Stomach (tissue), 4 donors: ENCODE data around the gene PLXDC1.

Experiments
- CTCF ChIP-seq, 7 experiments: fragments of 450-650 bp in 4 of 7; fragments of 200-600 bp in 3 of 7; sonication (generic) in 3 of 7; IDR thresholded peaks; one replicate each; pipeline ENCODE4 v1.5.1; 2016 to 2019; ENCODE audit warnings: antibody characterized with exemption in 7 of 7, control low read depth in 2 of 7, mild to moderate bottlenecking in 1 of 7
- EP300 ChIP-seq: sonication (generic); formaldehyde crosslinking; IDR thresholded peaks from one replicate; pipeline ENCODE4 v1.6.1; 2017; ENCODE audit warnings: antibody characterized with exemption
- POLR2A ChIP-seq, 4 donors: fragments of 450-650 bp; IDR thresholded peaks; one replicate each; pipeline ENCODE4 v1.6.1; 2016; ENCODE audit warnings: antibody characterized with exemption in 4 of 4, control low read depth in 2 of 4, mild to moderate bottlenecking in 1 of 4, moderate library complexity in 1 of 4
- POLR2AphosphoS5 ChIP-seq, 3 donors: sonication (generic); formaldehyde crosslinking; IDR thresholded peaks; one replicate each; pipeline ENCODE4 v1.6.1; 2016; ENCODE audit warnings: antibody characterized with exemption in 3 of 3

- no peak for TF ChIP-seq CTCF (IDR thresholded peaks at IDR 0.05)
- no peak for TF ChIP-seq POLR2A (IDR thresholded peaks at IDR 0.05)
- no peak for TF ChIP-seq EP300
- no peak for TF ChIP-seq POLR2AphosphoS5 (IDR thresholded peaks at IDR 0.05)
Observed at GRCh38 chr17:39107155-39107554, 44.3 kb downstream of the PLXDC1 start.
